ENCODE results near the gene SAMD5. TPM values are rescaled to one million over a fixed set of nuclear protein-coding genes. Genes with fewer than 3 reads are reported as not detected.

Gene SAMD5
- total RNA-seq, 1 donor from 2014 or later = 2.1 TPM

GRCh38 chr6:147611992-147612391 lies 103.5 kb downstream of the SAMD5 start:
- H3K9ac ChIP-seq (ENCODE audit: low read depth in 1 of 3, low read length in 3 of 3) = no peak overlapping the region
- no peaks in the 10 kb centered on the region for H3K9me3 ChIP-seq (ENCODE audit: control insufficient read depth in 3 of 3, low read length in 3 of 3)
- H3K36me3 ChIP-seq (ENCODE audit: control insufficient read depth in 3 of 3, insufficient read depth in 3 of 3, low read length in 3 of 3) = no peaks in the 10 kb centered on the region
- H3K4me3 ChIP-seq (ENCODE audit: low read length in 3 of 3) = no peak overlapping the region
- no peaks in the 10 kb centered on the region for H3K27me3 ChIP-seq (ENCODE audit: control insufficient read depth in 3 of 3, insufficient read depth in 3 of 3, low read length in 3 of 3)
- H3K4me1 ChIP-seq (ENCODE audit: control insufficient read depth in 3 of 3, insufficient read depth in 3 of 3, low read length in 3 of 3) = no peaks in the 10 kb centered on the region
- H3K27ac ChIP-seq (ENCODE audit: low read depth, low read length) = no peak overlapping the region

GRCh38 chr6:147614501-147614900 lies 106.0 kb downstream of the SAMD5 start:
- Histone ChIP-seq H3K27me3 (ENCODE audit: control insufficient read depth in 3 of 3, insufficient read depth in 3 of 3, low read length in 3 of 3) (no peaks in the 10 kb centered on the region), H3K9ac (ENCODE audit: low read depth in 1 of 3, low read length in 3 of 3) (no peak overlapping the region), H3K4me1 (ENCODE audit: control insufficient read depth in 3 of 3, insufficient read depth in 3 of 3, low read length in 3 of 3) (no peaks in the 10 kb centered on the region), H3K36me3 (ENCODE audit: control insufficient read depth in 3 of 3, insufficient read depth in 3 of 3, low read length in 3 of 3) (no peaks in the 10 kb centered on the region), H3K9me3 (ENCODE audit: control insufficient read depth in 3 of 3, low read length in 3 of 3) (no peaks in the 10 kb centered on the region), H3K27ac (ENCODE audit: low read depth, low read length) (no peak overlapping the region), H3K4me3 (ENCODE audit: low read length in 3 of 3) (no peak overlapping the region)

GRCh38 chr6:147615659-147616456 lies 107.4 kb downstream of the SAMD5 start:
- Histone ChIP-seq H3K36me3 (ENCODE audit: control insufficient read depth in 3 of 3, insufficient read depth in 3 of 3, low read length in 3 of 3) (no peaks in the 10 kb centered on the region), H3K4me1 (ENCODE audit: control insufficient read depth in 3 of 3, insufficient read depth in 3 of 3, low read length in 3 of 3) (no peaks in the 10 kb centered on the region), H3K27ac (ENCODE audit: low read depth, low read length) (no peak overlapping the region), H3K27me3 (ENCODE audit: control insufficient read depth in 3 of 3, insufficient read depth in 3 of 3, low read length in 3 of 3) (no peaks in the 10 kb centered on the region), H3K4me3 (ENCODE audit: low read length in 3 of 3) (no peak overlapping the region), H3K9ac (ENCODE audit: low read depth in 1 of 3, low read length in 3 of 3) (no peak overlapping the region), H3K9me3 (ENCODE audit: control insufficient read depth in 3 of 3, low read length in 3 of 3) (no peaks in the 10 kb centered on the region)

GRCh38 chr6:147617366-147617765 lies 108.9 kb downstream of the SAMD5 start:
- H3K36me3 ChIP-seq (ENCODE audit: control insufficient read depth in 3 of 3, insufficient read depth in 3 of 3, low read length in 3 of 3) = no peaks in the 10 kb centered on the region
- H3K27me3 ChIP-seq (ENCODE audit: control insufficient read depth in 3 of 3, insufficient read depth in 3 of 3, low read length in 3 of 3) = no peaks in the 10 kb centered on the region
- H3K9me3 ChIP-seq (ENCODE audit: control insufficient read depth in 3 of 3, low read length in 3 of 3) = no peaks in the 10 kb centered on the region
- no peak overlapping the region for H3K4me3 ChIP-seq (ENCODE audit: low read length in 3 of 3)
- no peaks in the 10 kb centered on the region for H3K4me1 ChIP-seq (ENCODE audit: control insufficient read depth in 3 of 3, insufficient read depth in 3 of 3, low read length in 3 of 3)
- no peak overlapping the region for H3K9ac ChIP-seq (ENCODE audit: low read depth in 1 of 3, low read length in 3 of 3)
- no peak overlapping the region for H3K27ac ChIP-seq (ENCODE audit: low read depth, low read length)

- H3K9ac ChIP-seq (ENCODE audit: low read depth in 1 of 3, low read length in 3 of 3) = no peak overlapping the region
- no peaks in the 10 kb centered on the region for H3K36me3 ChIP-seq (ENCODE audit: control insufficient read depth in 3 of 3, insufficient read depth in 3 of 3, low read length in 3 of 3)
- H3K27me3 ChIP-seq (ENCODE audit: control insufficient read depth in 3 of 3, insufficient read depth in 3 of 3, low read length in 3 of 3) = no peaks in the 10 kb centered on the region
- H3K9me3 ChIP-seq (ENCODE audit: control insufficient read depth in 3 of 3, low read length in 3 of 3) = no peaks in the 10 kb centered on the region
- H3K4me1 ChIP-seq (ENCODE audit: control insufficient read depth in 3 of 3, insufficient read depth in 3 of 3, low read length in 3 of 3) = no peaks in the 10 kb centered on the region
- no peak overlapping the region for H3K4me3 ChIP-seq (ENCODE audit: low read length in 3 of 3)
- H3K27ac ChIP-seq (ENCODE audit: low read depth, low read length) = no peak overlapping the region
These were observed 110.0 kb downstream of the SAMD5 start for GRCh38 chr6:147618457-147618856.

- no peak overlapping the region for H3K27ac ChIP-seq (ENCODE audit: low read depth, low read length)
- H3K4me3 ChIP-seq (ENCODE audit: low read length in 3 of 3) = no peak overlapping the region
- no peak overlapping the region for H3K9ac ChIP-seq (ENCODE audit: low read depth in 1 of 3, low read length in 3 of 3)
- H3K4me1 ChIP-seq (ENCODE audit: control insufficient read depth in 3 of 3, insufficient read depth in 3 of 3, low read length in 3 of 3) = no peaks in the 10 kb centered on the region
- H3K9me3 ChIP-seq (ENCODE audit: control insufficient read depth in 3 of 3, low read length in 3 of 3) = no peaks in the 10 kb centered on the region
- no peaks in the 10 kb centered on the region for H3K36me3 ChIP-seq (ENCODE audit: control insufficient read depth in 3 of 3, insufficient read depth in 3 of 3, low read length in 3 of 3)
- H3K27me3 ChIP-seq (ENCODE audit: control insufficient read depth in 3 of 3, insufficient read depth in 3 of 3, low read length in 3 of 3) = no peaks in the 10 kb centered on the region
These were observed 110.4 kb downstream of the SAMD5 start for GRCh38 chr6:147618927-147619326.

All from skeletal muscle tissue (tissue), 4 donors.